ENCODE results near the gene PTPRE.
A peak's percentile ranks its signal among the peaks of the same experiment; 100 is the strongest.
"Not testable (repeated sequence)": the region's sequence is repeated elsewhere in the genome, so short reads cannot be mapped to it uniquely, and the experiment has no call there.

Gene PTPRE

DNA sequence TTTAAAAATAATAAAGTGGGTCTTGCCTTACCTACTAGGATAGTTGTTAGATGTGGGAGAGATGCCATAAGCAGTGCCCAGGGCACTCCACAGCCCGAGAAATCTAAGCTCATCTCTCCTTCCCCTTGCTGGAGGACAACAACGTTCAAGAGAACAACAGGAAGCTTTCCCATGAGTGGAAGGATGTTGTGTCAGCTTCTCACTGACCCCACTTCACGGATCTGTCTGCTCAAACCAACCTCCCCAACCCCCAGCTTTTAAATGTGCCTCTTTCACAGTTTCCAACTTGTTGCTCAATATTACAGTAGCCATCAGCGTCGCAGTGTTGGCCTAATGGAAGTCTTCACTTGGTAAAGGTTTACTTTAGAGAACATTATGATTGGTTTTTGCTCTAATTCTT, 72.1 kb downstream of the PTPRE start:
- peaks cover 7% of the 10 kb centered on the region for H3K4me1 Mint-ChIP-seq (ENCODE audit: low read depth)
- no peak overlapping the region for H3K4me3 Mint-ChIP-seq
- H3K36me3 Mint-ChIP-seq, result no peaks in the 10 kb centered on the region
- peaks cover 13% of the 10 kb centered on the region for H3K9me3 Mint-ChIP-seq (ENCODE audit: low read depth)
- peaks cover 12% of the 10 kb centered on the region for H3K27me3 Mint-ChIP-seq
- no peak overlapping the region for H3K27ac Mint-ChIP-seq

DNA sequence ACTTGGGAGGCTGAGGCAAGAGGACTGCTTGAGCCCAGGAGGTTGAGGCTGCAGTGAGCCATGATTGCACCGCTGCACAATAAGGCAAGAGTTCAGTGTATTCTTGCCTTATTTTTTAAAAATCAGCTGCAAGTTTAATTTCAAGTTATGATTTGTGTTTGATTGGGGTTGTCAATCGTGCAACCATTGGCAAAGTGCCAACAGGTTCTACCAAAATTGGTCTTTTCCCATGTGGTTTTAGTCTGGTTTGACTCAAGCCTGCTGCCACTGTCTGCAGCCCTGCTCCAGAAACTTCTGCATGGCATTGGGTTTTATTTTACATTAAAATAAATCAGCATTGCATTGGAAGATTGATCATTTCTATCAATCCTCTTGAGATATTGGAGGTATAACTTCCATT, 72.7 kb downstream of the PTPRE start:
- Mint-ChIP-seq H3K36me3 (no peaks in the 10 kb centered on the region), H3K27ac (no peak overlapping the region), H3K4me1 (ENCODE audit: low read depth) (peaks cover 10% of the 10 kb centered on the region), H3K4me3 (no peak overlapping the region), H3K27me3 (peaks cover 8% of the 10 kb centered on the region), H3K9me3 (ENCODE audit: low read depth) (peaks cover 13% of the 10 kb centered on the region)

DNA sequence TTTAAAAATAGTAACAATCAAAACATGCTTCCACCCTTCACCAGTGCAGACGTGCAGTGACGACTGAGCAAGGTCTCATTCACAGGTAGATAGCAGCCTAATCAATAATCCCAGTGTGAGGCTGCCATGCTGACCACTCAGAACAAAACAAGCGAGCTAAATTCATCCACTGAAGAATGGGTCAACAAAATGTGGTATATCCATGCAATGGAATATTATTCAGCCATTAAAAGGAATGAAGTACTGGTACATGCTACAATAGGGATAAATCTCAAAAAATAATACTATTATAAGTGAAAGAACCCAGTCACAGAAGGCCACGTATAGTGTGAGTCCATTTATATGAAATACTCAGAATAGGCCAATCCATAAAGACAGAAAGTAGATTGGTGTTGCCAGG, 74.0 kb downstream of the PTPRE start:
- Mint-ChIP-seq H3K4me1 (ENCODE audit: low read depth) (peaks cover 12% of the 10 kb centered on the region), H3K27ac (no peak overlapping the region), H3K36me3 (no peaks in the 10 kb centered on the region), H3K4me3 (no peak overlapping the region), H3K9me3 (ENCODE audit: low read depth) (peaks cover 13% of the 10 kb centered on the region), H3K27me3 (peaks cover 2% of the 10 kb centered on the region)

DNA sequence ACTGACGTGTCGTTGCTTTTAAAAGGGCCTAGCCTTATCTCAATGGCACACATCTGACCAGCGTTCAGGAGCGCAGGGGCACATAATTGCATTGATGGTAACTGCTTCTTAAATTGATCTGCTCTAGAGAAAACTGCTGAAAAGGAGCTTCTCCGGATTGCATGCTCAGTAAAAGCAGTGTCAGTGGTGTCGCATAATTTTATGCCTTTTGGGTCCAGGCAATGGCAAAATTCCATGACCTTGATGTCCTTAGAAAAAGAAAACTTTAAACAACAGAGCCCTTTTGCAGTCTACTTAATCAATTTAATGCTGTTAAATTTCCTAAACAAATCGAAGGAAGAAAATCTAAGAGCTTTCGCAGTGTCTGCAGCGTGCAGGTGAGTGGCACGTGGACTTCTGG, 75.7 kb downstream of the PTPRE start:
- Mint-ChIP-seq H3K27ac (no peak overlapping the region), H3K36me3 (no peaks in the 10 kb centered on the region), H3K4me3 (no peak overlapping the region), H3K27me3 (no peaks in the 10 kb centered on the region), H3K9me3 (ENCODE audit: low read depth) (peaks cover 13% of the 10 kb centered on the region), H3K4me1 (ENCODE audit: low read depth) (peaks cover 19% of the 10 kb centered on the region)

DNA sequence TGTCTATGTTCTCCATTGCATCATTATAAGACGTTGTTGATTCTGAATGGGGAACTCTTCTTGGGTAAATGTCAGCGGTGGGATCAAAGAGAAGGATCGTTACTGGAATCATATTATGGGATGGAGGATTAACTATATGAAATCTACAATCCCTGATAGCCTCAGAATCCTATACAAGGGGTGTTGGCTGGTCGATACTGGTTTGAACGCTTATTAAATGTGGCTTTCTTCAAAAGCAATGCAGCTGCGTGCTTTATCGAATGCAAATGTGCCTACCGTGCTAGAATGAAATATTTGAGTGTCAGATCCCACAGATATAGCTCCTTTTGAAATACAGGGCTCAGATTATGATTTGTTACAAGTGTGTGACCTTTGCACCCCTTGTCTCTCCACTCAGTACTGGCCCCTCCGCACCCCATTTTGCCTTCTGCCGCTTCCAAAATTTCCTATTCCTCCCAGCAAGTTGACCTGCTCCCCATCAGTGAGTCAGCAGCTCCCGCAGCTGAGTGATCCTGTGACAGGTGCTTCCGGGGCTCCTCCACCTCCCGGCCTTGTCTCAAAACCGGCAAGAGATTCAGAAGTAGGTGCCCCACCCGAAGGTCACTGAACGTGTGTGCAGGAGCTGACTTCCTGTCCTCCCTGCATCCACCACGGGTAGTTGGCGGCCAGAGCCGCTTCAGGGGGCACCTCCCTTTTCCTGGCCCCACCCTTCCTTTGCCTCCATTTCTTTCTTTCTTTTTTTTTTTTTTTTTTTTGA, 76.6 kb downstream of the PTPRE start:
- H3K4me3 Mint-ChIP-seq, result no peak overlapping the region
- no peaks in the 10 kb centered on the region for H3K36me3 Mint-ChIP-seq
- peaks cover 18% of the 10 kb centered on the region for H3K4me1 Mint-ChIP-seq (ENCODE audit: low read depth)
- H3K9me3 Mint-ChIP-seq (ENCODE audit: low read depth), result peaks cover 13% of the 10 kb centered on the region
- no peak overlapping the region for H3K27ac Mint-ChIP-seq
- H3K27me3 Mint-ChIP-seq, result no peaks in the 10 kb centered on the region

DNA sequence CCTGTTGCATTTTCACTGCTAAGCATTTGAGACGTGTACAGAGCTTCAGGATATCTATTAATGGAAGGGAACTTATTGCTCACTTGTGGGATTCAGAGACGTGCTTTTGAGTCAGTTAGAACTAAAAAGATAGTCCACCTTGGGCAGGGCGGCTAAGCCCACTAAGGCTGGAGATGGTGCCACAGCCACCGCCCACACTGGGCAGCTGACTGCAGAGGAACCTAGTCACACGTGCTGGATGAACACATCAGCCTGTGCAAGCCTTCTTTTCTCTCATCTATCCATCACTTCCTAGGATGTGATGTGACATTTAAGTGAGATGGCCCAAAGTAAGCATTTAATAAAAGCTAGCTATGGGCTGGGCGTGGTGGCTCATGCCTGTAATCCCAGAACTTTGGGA, 78.0 kb downstream of the PTPRE start:
- Mint-ChIP-seq H3K9me3 (ENCODE audit: low read depth) (peaks cover 11% of the 10 kb centered on the region), H3K4me3 (no peak overlapping the region), H3K4me1 (ENCODE audit: low read depth) (peaks cover 24% of the 10 kb centered on the region), H3K27me3 (no peaks in the 10 kb centered on the region), H3K36me3 (no peaks in the 10 kb centered on the region), H3K27ac (no peak overlapping the region)

DNA sequence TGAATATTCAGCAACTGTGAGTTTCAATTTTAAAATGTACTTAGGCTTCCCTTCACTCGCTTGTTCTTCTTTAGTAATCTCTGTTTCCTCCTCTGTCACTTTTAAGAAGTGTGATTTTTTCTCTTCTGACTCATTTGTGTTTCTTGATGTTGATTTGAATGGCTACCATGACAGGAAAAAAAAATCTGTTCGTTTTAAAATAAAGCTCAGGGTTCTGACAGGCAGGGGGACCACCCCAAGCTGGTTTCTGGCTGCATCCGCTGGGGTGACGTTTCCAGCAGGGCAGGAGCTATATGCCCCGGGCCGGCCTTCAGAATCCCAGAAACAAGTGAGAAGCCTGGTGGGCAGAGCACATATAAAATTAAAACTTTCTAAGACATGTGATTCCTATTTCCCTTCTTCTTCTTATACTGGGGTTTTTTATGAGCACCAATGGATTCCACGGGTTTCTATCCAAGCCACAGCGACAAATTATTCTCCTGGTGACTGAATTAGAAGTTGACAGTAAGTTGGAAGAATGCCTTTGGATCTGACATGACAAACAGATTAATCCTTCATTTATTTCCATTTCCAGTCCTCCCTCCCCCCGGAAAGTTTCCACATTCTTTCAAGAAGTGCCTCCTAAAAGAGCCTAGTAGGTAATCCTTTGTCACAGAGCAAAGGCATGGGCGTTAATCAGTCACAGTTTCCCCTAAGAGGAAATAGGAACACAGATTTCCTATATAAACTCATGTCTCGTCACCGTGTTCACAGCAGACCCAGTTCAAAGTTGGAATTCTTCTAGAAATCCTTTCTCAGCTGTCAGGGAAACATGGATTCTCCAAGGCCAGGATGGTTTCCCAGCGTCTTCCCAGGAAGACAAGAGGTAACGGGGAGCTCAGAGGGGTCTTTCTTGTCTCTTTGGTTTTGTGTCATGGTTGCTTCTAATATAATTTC, 79.9 kb downstream of the PTPRE start:
- Mint-ChIP-seq H3K4me1 (ENCODE audit: low read depth) (peaks cover 41% of the 10 kb centered on the region), H3K9me3 (ENCODE audit: low read depth) (no peaks in the 10 kb centered on the region), H3K4me3 (no peak overlapping the region), H3K36me3 (no peaks in the 10 kb centered on the region), H3K27ac (no peak overlapping the region), H3K27me3 (no peaks in the 10 kb centered on the region)

DNA sequence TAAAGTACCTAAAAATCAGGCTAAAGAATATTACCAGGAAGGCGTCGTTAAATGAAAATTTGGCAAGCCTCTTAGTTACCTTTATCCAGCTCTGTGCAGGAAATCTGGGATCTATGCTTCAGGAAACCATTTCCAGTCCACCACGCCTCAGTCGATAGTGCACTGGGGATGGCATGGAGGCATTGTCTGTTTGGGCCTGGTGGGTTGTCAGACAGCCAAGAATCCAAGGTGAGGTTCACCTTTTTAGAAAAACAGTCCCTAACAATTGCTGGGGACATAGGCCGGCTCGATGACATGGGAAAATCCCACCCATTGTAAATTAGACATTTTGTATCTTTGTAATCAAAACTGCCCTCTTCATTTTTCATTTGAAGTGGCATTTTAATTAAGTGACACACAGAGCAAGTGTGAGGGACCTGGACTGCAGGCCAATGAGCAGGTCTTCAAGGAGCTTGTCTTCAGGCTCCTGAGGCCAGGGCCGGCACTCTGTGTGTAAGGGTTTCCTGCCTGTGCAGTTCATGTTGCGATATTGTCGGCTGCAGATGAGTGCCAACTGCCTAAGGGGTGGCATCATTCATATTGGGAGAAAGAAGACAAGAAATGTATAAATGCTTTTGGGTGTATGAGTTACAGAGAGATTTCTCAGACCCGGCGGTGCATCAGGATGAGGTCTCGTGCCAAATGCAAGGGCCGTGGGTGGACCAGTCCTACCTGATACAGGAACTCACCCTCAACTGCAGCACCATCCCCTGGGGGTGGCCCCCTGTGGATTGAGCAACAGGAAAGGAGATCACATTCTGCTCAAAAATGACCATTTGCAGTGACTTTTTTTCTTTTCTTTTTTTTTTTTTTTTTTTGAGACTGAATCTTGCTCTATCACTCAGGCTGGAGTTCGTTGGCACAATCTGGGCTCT, 80.8 kb downstream of the PTPRE start:
- Mint-ChIP-seq H3K9me3 (ENCODE audit: low read depth) (no peaks in the 10 kb centered on the region), H3K27me3 (no peaks in the 10 kb centered on the region), H3K4me1 (ENCODE audit: low read depth) (peaks cover 46% of the 10 kb centered on the region), H3K4me3 (no peak overlapping the region), H3K27ac (no peak overlapping the region), H3K36me3 (no peaks in the 10 kb centered on the region)

DNA sequence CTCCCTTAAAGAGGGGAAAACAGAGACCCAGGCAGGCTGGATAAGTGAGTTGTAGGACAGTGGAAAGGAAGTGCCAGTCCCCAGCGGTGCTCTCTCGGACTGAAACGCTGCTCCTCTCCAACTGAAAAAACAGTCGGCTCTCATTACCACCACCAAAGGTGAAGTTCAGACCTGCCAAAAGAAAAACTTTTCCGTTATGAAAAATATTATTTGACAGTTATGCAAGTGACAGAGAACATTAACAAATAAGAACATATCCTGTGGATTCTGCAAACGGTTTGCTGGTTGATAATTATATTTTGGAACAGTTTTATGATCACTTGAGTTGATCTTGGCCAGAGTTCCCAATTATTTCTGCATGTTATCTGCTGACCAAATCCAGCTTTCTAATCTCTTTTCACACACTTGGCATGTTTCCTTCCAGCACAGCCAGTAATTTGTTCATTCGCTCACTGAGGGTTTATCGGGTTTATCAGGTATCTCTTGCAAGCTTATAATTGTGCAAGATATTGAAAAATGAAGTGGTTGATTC, 82.6 kb downstream of the PTPRE start:
- H3K27ac Mint-ChIP-seq, result peak overlapping the region; percentile 95

DNA sequence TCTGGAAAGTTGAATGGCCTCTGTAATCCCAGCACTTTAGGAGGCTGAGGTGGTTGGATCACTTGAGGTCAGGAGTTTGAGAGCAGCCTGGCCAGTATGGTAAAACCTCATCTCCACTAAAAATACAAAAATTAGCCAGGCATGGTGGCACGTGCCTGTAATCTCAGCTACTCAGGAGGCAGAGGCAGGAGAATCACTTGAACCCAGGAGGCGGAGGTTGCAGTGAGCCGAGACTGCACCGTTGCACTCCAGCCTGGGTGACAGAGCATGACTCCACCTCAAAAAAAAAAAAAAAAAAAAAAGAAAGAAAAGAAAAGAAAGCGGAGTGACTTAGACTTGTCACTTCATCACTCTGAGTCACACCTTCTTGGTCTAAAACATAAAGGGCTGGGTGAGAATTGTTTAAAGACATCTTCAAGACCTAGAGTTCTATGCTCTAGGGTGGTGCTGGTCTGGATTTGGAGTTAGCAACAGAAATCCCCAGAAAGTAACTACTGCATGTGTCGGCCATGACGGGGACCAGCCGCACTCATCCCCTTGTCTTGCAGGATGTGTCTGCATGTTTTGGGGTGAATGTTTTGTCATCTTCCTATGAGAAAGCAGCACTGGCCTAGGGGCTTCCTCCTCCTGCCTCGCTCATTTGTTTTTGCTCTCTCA, 83.4 kb downstream of the PTPRE start:
- not testable (repeated sequence) for H3K27me3 Mint-ChIP-seq; H3K36me3 Mint-ChIP-seq; H3K9me3 Mint-ChIP-seq (ENCODE audit: low read depth)
- Mint-ChIP-seq H3K4me3 (peak overlapping the region; percentile 80), H3K27ac (peak overlapping the region; percentile 95), H3K4me1 (ENCODE audit: low read depth) (peaks cover 39% of the 10 kb centered on the region)

More for the DNA sequence above, 82.6 kb downstream of the PTPRE start:
- peak overlapping the region; percentile 17 for H3K4me3 Mint-ChIP-seq
- peaks cover 41% of the 10 kb centered on the region for H3K4me1 Mint-ChIP-seq (ENCODE audit: low read depth)
- H3K36me3 Mint-ChIP-seq, result no peaks in the 10 kb centered on the region
- H3K27me3 Mint-ChIP-seq, result no peaks in the 10 kb centered on the region
- no peaks in the 10 kb centered on the region for H3K9me3 Mint-ChIP-seq (ENCODE audit: low read depth)

DNA sequence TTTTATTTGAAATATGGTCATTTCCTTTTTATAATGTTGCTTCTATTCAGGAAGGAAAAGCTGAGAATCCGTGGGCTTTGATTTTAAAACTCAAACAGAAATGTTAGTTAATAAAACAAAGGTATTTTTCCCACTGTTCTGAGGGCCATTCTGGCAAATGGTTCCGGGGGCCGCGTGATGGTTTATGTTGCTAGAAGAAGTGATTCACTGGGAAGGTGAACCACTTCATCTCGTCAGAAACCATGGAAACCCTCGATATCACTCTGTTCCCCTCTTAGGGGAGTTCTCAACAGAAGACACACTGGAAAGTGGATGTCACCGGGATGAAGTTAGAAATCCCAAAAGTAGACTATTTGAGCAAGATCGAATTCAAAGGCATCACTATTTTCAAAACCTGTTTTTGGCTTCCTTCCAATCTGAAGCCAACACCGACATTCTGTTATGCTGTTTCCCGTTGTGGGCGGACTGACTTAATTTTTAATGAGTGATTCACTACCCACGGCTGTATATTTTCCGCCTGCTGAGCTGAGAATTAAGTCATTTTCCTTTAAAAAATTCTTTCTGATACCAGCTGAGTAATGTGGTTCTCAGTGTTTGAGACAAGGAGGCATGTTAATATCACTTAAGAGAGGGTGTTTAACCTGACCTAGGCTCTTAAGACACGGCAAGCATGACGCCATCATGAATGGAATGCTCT, 84.1 kb downstream of the PTPRE start:
- H3K4me1 Mint-ChIP-seq (ENCODE audit: low read depth), result peaks cover 39% of the 10 kb centered on the region

DNA sequence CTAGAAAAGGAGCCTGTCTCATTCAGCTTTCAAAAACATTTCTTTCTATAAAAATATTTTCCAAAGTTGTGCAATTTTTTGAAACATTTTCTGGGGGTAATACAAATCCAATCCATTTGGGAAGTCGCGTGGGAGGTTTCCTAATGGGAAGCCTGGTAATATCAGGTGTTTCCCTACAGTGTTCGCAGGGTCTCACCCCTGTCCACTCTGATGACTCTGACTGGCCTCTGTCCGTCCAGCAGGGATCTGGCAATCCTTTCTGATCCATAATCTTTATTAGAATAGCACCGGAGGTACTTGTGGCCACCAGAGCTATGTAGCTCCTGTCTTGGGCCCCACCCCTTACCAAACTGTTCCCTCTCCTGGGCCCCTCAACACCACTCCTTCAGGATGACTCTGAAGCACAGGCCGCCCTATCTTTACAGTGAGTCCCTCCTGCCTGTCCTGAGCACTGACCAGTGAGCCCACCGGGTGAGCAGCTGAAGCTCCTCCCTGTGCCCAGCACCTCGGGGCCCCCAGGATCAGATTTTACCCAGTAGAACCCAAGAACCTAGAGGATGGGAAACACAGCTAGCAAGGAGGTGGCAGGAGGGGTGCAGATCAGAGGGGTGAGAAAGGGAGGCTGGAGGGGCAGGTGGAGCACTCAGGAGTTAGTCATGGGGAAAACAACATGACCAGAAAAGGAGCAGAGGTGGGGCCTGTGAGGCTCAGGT, 84.8 kb downstream of the PTPRE start:
- H3K27ac Mint-ChIP-seq, result peak overlapping the region; percentile 95
- H3K4me3 Mint-ChIP-seq, result peak overlapping the region; percentile 80
- H3K9me3 Mint-ChIP-seq (ENCODE audit: low read depth), result no peaks in the 10 kb centered on the region
- peaks cover 33% of the 10 kb centered on the region for H3K4me1 Mint-ChIP-seq (ENCODE audit: low read depth)
- H3K36me3 Mint-ChIP-seq, result no peaks in the 10 kb centered on the region
- no peaks in the 10 kb centered on the region for H3K27me3 Mint-ChIP-seq

More for the DNA sequence above, 84.1 kb downstream of the PTPRE start:
- H3K4me3 Mint-ChIP-seq, result peak overlapping the region; percentile 80
- no peaks in the 10 kb centered on the region for H3K9me3 Mint-ChIP-seq (ENCODE audit: low read depth)
- peak overlapping the region; percentile 95 for H3K27ac Mint-ChIP-seq
- no peaks in the 10 kb centered on the region for H3K27me3 Mint-ChIP-seq
- no peaks in the 10 kb centered on the region for H3K36me3 Mint-ChIP-seq

DNA sequence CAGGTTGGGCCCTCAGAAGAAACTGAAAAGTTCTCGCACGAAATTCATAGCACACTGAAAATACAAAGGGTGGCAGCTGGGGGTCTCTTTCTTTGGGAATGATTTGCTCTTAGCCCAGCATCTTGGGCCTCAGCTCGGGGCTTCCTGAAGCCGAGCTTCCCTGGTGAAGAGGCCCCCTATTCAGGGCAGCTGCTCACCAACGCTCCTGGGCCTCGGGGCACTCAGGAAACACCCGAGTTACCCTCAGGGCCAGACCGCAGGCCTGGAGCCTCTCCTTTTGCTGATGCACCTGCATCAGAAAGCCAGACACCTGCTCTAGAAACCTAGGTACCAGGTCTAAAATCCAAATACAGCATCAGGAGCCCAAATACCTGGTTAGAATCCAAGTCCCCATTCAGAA, 85.5 kb downstream of the PTPRE start:
- no peaks in the 10 kb centered on the region for H3K27me3 Mint-ChIP-seq
- H3K4me3 Mint-ChIP-seq, result no peak overlapping the region
- no peaks in the 10 kb centered on the region for H3K9me3 Mint-ChIP-seq (ENCODE audit: low read depth)
- H3K36me3 Mint-ChIP-seq, result no peaks in the 10 kb centered on the region
- peak overlapping the region; percentile 28 for H3K27ac Mint-ChIP-seq
- H3K4me1 Mint-ChIP-seq (ENCODE audit: low read depth), result peaks cover 29% of the 10 kb centered on the region

All from activated naive CD8-positive, alpha-beta T cell (primary cell).